H1 (cell line): ENCODE data around the gene SNED1. TPM values are rescaled to one million over a fixed set of nuclear protein-coding genes. Genes with fewer than 3 reads are reported as not detected.

Experiments
- CTCF ChIA-PET: fragments of 300-600 bp; sonication (Branson Sonifier 250); formaldehyde crosslinking; loops from one replicate; lab custom pipeline; 2021; ENCODE audit not compliant: partially characterized antibody; lab: Charles Lee
- POLR2A ChIA-PET: fragments of 300-600 bp; sonication (Branson Sonifier 250); formaldehyde crosslinking; loops from one replicate; lab custom pipeline; 2021; ENCODE audit warnings: inconsistent platforms; ENCODE audit not compliant: partially characterized antibody; lab: Charles Lee
- DNase-seq, 2 experiments: peaks; one replicate each; pipeline versions ENCODE4 v3.0.0 to v3.0.0-alpha.2; 2010 to 2022; ENCODE audit warnings: low spot score in 2 of 2, low read depth in 1 of 2, mixed read lengths in 1 of 2
- FAIRE-seq: peaks from 2 replicates; lab custom pipeline; 2011; peaks lifted over from hg19 to GRCh38; lab: Jason Lieb, UNC
- H2AFZ ChIP-seq: 2 replicates; pipeline ENCODE4 v1.8.1; 2012; ENCODE audit warnings: low read length, inconsistent platforms
- H2AK5ac ChIP-seq: 2 replicates; pipeline ENCODE4 v1.6.1; 2013; ENCODE audit warnings: low read depth, low read length
- H2BK120ac ChIP-seq: replicated peaks from 2 replicates; pipeline ENCODE3; 2013; ENCODE audit warnings: low read depth, low read length, inconsistent platforms
- H2BK12ac ChIP-seq: 2 replicates; pipeline ENCODE4 v1.6.1; 2013; ENCODE audit warnings: low read depth, low read length
- H2BK15ac ChIP-seq: 2 replicates; pipeline ENCODE4 v1.6.1; 2013; ENCODE audit warnings: low read length
- H2BK20ac ChIP-seq: 2 replicates; pipeline ENCODE4 v1.6.1; 2013; ENCODE audit warnings: low read length
- H2BK5ac ChIP-seq: 2 replicates; pipeline ENCODE4 v1.6.1; 2013; ENCODE audit warnings: low read depth, low read length
- H3K14ac ChIP-seq: 2 replicates; pipeline ENCODE4 v1.6.1; 2013; ENCODE audit warnings: inconsistent platforms; ENCODE audit not compliant: insufficient read length
- H3K18ac ChIP-seq: 2 replicates; pipeline ENCODE4 v1.6.1; 2013; ENCODE audit warnings: low read length; ENCODE audit errors: extremely low read depth
- H3K23ac ChIP-seq: 2 replicates; pipeline ENCODE4 v1.6.1; 2013; ENCODE audit warnings: inconsistent platforms; ENCODE audit not compliant: insufficient read length
- H3K23me2 ChIP-seq: 2 replicates; pipeline ENCODE4 v1.6.1; 2013; ENCODE audit warnings: low read depth, low read length
- H3K27ac ChIP-seq: 2 replicates; pipeline ENCODE4 v1.6.1; 2011; ENCODE audit warnings: low read depth, low read length, inconsistent platforms
- H3K27me3 ChIP-seq, 4 experiments: replicated peaks in 1 of 4; 1 replicate in 1 of 4; 2 replicates in 3 of 4; pipeline versions ENCODE4 v1.6.1 to v1.8.1; 2011 to 2013; ENCODE audit warnings: low read length in 3 of 4, mild to moderate bottlenecking in 3 of 4, inconsistent platforms in 2 of 4, mixed read lengths in 2 of 4, moderate library complexity in 1 of 4; ENCODE audit not compliant: control insufficient read depth in 3 of 4, insufficient read depth in 3 of 4; ENCODE audit errors: extremely low read depth in 1 of 4
- H3K36me3 ChIP-seq, 4 experiments: 2 replicates each; pipeline versions ENCODE4 v1.6.1 to v1.8.1; 2011 to 2013; ENCODE audit warnings: mild to moderate bottlenecking in 4 of 4, low read length in 3 of 4, moderate library complexity in 2 of 4, control low read depth in 1 of 4, inconsistent platforms in 1 of 4; ENCODE audit not compliant: insufficient read depth in 4 of 4, control insufficient read depth in 2 of 4
- H3K4ac ChIP-seq: replicated peaks from 2 replicates; pipeline ENCODE3; 2013; ENCODE audit warnings: low read length, low read depth, mixed read lengths, inconsistent platforms; ENCODE audit not compliant: insufficient read length
- H3K4me1 ChIP-seq, 4 experiments: replicated peaks in 1 of 4; 1 replicate in 1 of 4; 2 replicates in 3 of 4; pipeline versions ENCODE4 v1.6.1 to v1.8.1; 2011 to 2013; ENCODE audit warnings: low read length in 3 of 4, inconsistent platforms in 2 of 4, mixed read lengths in 1 of 4; ENCODE audit not compliant: insufficient read depth in 4 of 4, control insufficient read depth in 3 of 4
- H3K4me2 ChIP-seq, 2 experiments: 2 replicates each; pipeline versions ENCODE4 v1.6.1 to v1.8.1; 2011 to 2013; ENCODE audit warnings: low read depth in 2 of 2, low read length in 2 of 2, control low read depth in 1 of 2, inconsistent platforms in 1 of 2, mild to moderate bottlenecking in 1 of 2; ENCODE audit not compliant: insufficient read depth in 1 of 2
- H3K4me3 ChIP-seq, 4 experiments: fragments of 200-600, 300-600 bp in 1 of 4; sonication (generic), shearing (Covaris generic), sonication (Bioruptor Twin) in 1 of 4; 2 replicates each; pipeline versions ENCODE4 v1.5.1 to v1.8.1; 2011 to 2016; ENCODE audit warnings: low read length in 4 of 4, low read depth in 3 of 4, control low read depth in 2 of 4, inconsistent platforms in 2 of 4, mild to moderate bottlenecking in 2 of 4, mixed read lengths in 1 of 4, moderate library complexity in 1 of 4; ENCODE audit not compliant: insufficient read depth in 2 of 4; ENCODE audit errors: extremely low read depth in 1 of 4
- H3K56ac ChIP-seq: replicated peaks from 2 replicates; pipeline ENCODE3; 2013; ENCODE audit warnings: low read depth, mild to moderate bottlenecking, mixed read lengths, low read length, inconsistent platforms; ENCODE audit not compliant: insufficient read length
- H3K79me1 ChIP-seq: 2 replicates; pipeline ENCODE4 v1.6.1; 2013; ENCODE audit warnings: low read depth, low read length, control low read depth
- H3K79me2 ChIP-seq, 2 experiments: 2 replicates each; pipeline versions ENCODE4 v1.6.1 to v1.8.1; 2012 to 2013; ENCODE audit warnings: low read length in 2 of 2, mild to moderate bottlenecking in 2 of 2, inconsistent platforms in 1 of 2; ENCODE audit not compliant: insufficient read depth in 2 of 2, control insufficient read depth in 1 of 2
- H3K9ac ChIP-seq, 4 experiments: replicated peaks in 1 of 4; 1 replicate in 1 of 4; 2 replicates in 3 of 4; pipeline versions ENCODE4 v1.6.1 to v1.8.1; 2011 to 2013; ENCODE audit warnings: low read depth in 3 of 4, low read length in 3 of 4, control low read depth in 2 of 4, mild to moderate bottlenecking in 2 of 4, moderate library complexity in 2 of 4, inconsistent platforms in 1 of 4; ENCODE audit errors: extremely low read depth in 1 of 4
- H3K9me3 ChIP-seq, 2 experiments: 2 replicates each; pipeline versions ENCODE4 v1.6.1 to v1.8.1; 2012 to 2013; ENCODE audit warnings: mild to moderate bottlenecking in 2 of 2, moderate library complexity in 2 of 2, control low read depth in 1 of 2, inconsistent platforms in 1 of 2, low read depth in 1 of 2, low read length in 1 of 2, mixed read lengths in 1 of 2; ENCODE audit not compliant: insufficient read depth in 2 of 2
- H4K20me1 ChIP-seq, 2 experiments: replicated peaks in 1 of 2; 2 replicates each; pipeline versions ENCODE3 to v1.8.1; 2011 to 2013; ENCODE audit warnings: inconsistent platforms in 2 of 2, low read length in 2 of 2, mild to moderate bottlenecking in 1 of 2; ENCODE audit not compliant: insufficient read depth in 2 of 2, control insufficient read depth in 1 of 2
- H4K5ac ChIP-seq: 2 replicates; pipeline ENCODE4 v1.6.1; 2013; ENCODE audit warnings: low read length, low read depth, mixed read lengths, inconsistent platforms; ENCODE audit not compliant: insufficient read length
- H4K8ac ChIP-seq: 2 replicates; pipeline ENCODE4 v1.8.0; 2013; ENCODE audit warnings: mild to moderate bottlenecking, moderate library complexity, low read length, inconsistent platforms; ENCODE audit not compliant: insufficient read depth; ENCODE audit errors: extremely low read depth
- H4K91ac ChIP-seq: replicated peaks from 2 replicates; pipeline ENCODE3; 2013; ENCODE audit warnings: low read length, mixed read lengths, inconsistent platforms; ENCODE audit not compliant: insufficient read length
- CREB1 ChIP-seq: IDR thresholded peaks from 2 replicates; pipeline ENCODE4 v1.6.1; 2012; ENCODE audit warnings: inconsistent platforms
- WGBS, 2 experiments: shearing (Covaris generic) in 1 of 2; methylation state at CpG; one replicate each; pipeline versions ENCODE4 v1.1.6 to v1.1.7; 2013 to 2015; ENCODE audit warnings: low lambda C conversion rate in 2 of 2, mixed read lengths in 2 of 2, inconsistent platforms in 1 of 2, low coverage in 1 of 2, missing lambda C conversion rate in 1 of 2; ENCODE audit not compliant: insufficient replicate concordance in 2 of 2, insufficient coverage in 1 of 2, insufficient read length in 1 of 2; ENCODE audit errors: extremely low coverage in 1 of 2, missing lambda C conversion rate in 1 of 2; 5-methylcytosine and 5-hydroxymethylcytosine counted together
- polyA plus RNA-seq, 7 experiments: library from polyadenylated mRNA; depleted of rRNA in 3 of 7; stranded (reverse) in 5 of 7; unstranded in 2 of 7; fragments of >200 nt in 5 of 7; fragments of 200-250 nt in 2 of 7; gene quantifications; 1 replicate in 5 of 7; 2 replicates in 1 of 7; 4 replicates in 1 of 7; pipeline versions ENCODE4 v1.2.1 to v1.2.3, GENCODE V29; 2011 to 2013; ENCODE audit warnings: missing spikeins in 2 of 7, mixed read lengths in 2 of 7
- total RNA-seq: library from RNA; stranded (reverse); fragmentation: NEBNext Ultra II Directional; extraction: Animal tissue kit (Norgen Biotek cat#: 25700); gene quantifications from 2 replicates; pipeline ENCODE4 v1.2.1, GENCODE V29; 2021
- TF ChIP-seq, protein P1 (sequence below): IDR thresholded peaks from 2 replicates; pipeline ENCODE4 v1.6.1; 2012; ENCODE audit warnings: inconsistent platforms

SNED1 gene
- total and polyA plus RNA-seq, 2 of the 8 experiments (the other 6 are each of a cell fraction or from before 2014, with no cell fraction given), result 1.9 TPM

GRCh38 chr2:241139531-241140444 lies 141.4 kb downstream of the SNED1 start:
- Histone ChIP-seq H2BK20ac (no peak overlapping the region), H2BK15ac (no peak overlapping the region), H3K14ac (no peak overlapping the region), H3K27ac (no peak overlapping the region), H3K9me3 (no peaks in the 10 kb centered on the region), H2AFZ (no peak overlapping the region), H2BK5ac (no peak overlapping the region), H3K4me3 (no peak overlapping the region), H2BK12ac (no peak overlapping the region), H3K18ac (no peak overlapping the region), H4K5ac (no peak overlapping the region), H2AK5ac (no peak overlapping the region), H2BK120ac (no peak overlapping the region), H3K56ac (no peak overlapping the region), H3K79me2 (peaks cover 4 to 7% of the 10 kb centered on the region in 2 experiments; a peak in 2 of 4 replicates), H3K23ac (no peak overlapping the region), H3K4ac (no peak overlapping the region), H4K20me1 (peaks cover 0 to 19% of the 10 kb centered on the region in 2 experiments), H3K23me2 (0 out of 2 replicates have a peak, but pooled peaks cover 3% of the 10 kb centered on the region), H3K4me1 (no peaks in the 10 kb centered on the region), H3K36me3 (peaks cover 6 to 29% (median 16%) of the 10 kb centered on the region in 4 experiments; a peak in 7 of 8 replicates), H4K8ac (no peak overlapping the region), H3K79me1 (peaks cover 8% of the 10 kb centered on the region), H4K91ac (no peak overlapping the region), H3K4me2 (no peak overlapping the region), H3K27me3 (no peaks in the 10 kb centered on the region; a peak in 1 of 7 replicates), H3K9ac (no peak overlapping the region)
- WGBS, 2 experiments, result 91% methylated on average over 24 of the region's 24 CpGs; no CpG with 5 or more reads in 1 of the 2 experiments
- CTCF ChIA-PET, result interaction anchor here (1.0 to 1.5 kb wide), 2 partner anchors 10 to 299 kb away, joined by 3 to 4 read pairs; partner anchors contain the start of gene PASK
- no peak for TF ChIP-seq CREB1
- TF ChIP-seq, protein P1, sequence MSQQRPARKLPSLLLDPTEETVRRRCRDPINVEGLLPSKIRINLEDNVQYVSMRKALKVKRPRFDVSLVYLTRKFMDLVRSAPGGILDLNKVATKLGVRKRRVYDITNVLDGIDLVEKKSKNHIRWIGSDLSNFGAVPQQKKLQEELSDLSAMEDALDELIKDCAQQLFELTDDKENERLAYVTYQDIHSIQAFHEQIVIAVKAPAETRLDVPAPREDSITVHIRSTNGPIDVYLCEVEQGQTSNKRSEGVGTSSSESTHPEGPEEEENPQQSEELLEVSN, result no peak
- FAIRE-seq (no peak), DNase-seq (no peak)
- POLR2A ChIA-PET, result interaction anchor here (0.6 to 1.1 kb wide), 2 partner anchors 14 to 16 kb away, joined by 3 read pairs; no protein-coding TSS in a partner anchor
